HepG2 (cell line): ENCODE measurements around the gene SEBOX. TPM values are rescaled to one million over a fixed set of nuclear protein-coding genes. Genes with fewer than 3 reads are reported as not detected.

Experiments
- ATM ChIP-seq: fragments of 450-650 bp; IDR thresholded peaks from 2 replicates; pipeline ENCODE4 v1.7.1; 2017; ENCODE audit warnings: mild to moderate bottlenecking, borderline replicate concordance
- GLI4 ChIP-seq: sonication (generic); formaldehyde crosslinking; IDR thresholded peaks from 2 replicates; pipeline ENCODE4 v1.5.1; 2020; ENCODE audit warnings: missing genetic modification reagents, mild to moderate bottlenecking, moderate library complexity, borderline replicate concordance
- GTF2F1 ChIP-seq: fragments of 150-350 bp; IDR thresholded peaks from 2 replicates; pipeline ENCODE4 v1.6.1; 2014; ENCODE audit warnings: low read length
- MXD4 ChIP-seq: IDR thresholded peaks from 2 replicates; pipeline ENCODE4 v1.6.1; 2016; ENCODE audit warnings: mild to moderate bottlenecking, missing biosample characterization, missing genetic modification reagents
- MZF1 ChIP-seq: sonication (generic); formaldehyde crosslinking; IDR thresholded peaks from 2 replicates; pipeline ENCODE4 v1.8.1; 2023; ENCODE audit warnings: mild to moderate bottlenecking, missing genetic modification reagents, borderline replicate concordance
- RFXANK ChIP-seq: IDR thresholded peaks from 2 replicates; pipeline ENCODE4 v1.6.1; 2016
- RXRA ChIP-seq: sonication (generic); formaldehyde crosslinking; IDR thresholded peaks from 2 replicates; pipeline ENCODE4 v1.5.1; 2020; ENCODE audit warnings: missing genetic modification reagents
- SP5 ChIP-seq: IDR thresholded peaks from 2 replicates; pipeline ENCODE4 v1.6.1; 2016; ENCODE audit warnings: low read depth, borderline replicate concordance
- ZBTB1 ChIP-seq: sonication (generic); formaldehyde crosslinking; IDR thresholded peaks from 2 replicates; pipeline ENCODE4 v1.4.0; 2020; ENCODE audit warnings: missing genetic modification reagents, borderline replicate concordance
- ZEB1 ChIP-seq: IDR thresholded peaks from 2 replicates; pipeline ENCODE4 v1.6.1; 2012; ENCODE audit warnings: mild to moderate bottlenecking, low read depth, inconsistent platforms; ENCODE audit not compliant: insufficient replicate concordance
- ZNF335 ChIP-seq: sonication (generic); formaldehyde crosslinking; IDR thresholded peaks from 2 replicates; pipeline ENCODE4 v1.4.0; 2020; ENCODE audit warnings: missing genetic modification reagents
- ZNF431 ChIP-seq: sonication (generic); formaldehyde crosslinking; IDR thresholded peaks from 2 replicates; pipeline ENCODE4 v1.9.0; 2022; ENCODE audit warnings: missing genetic modification reagents, low read depth, mild to moderate bottlenecking, borderline replicate concordance
- ZNF678 ChIP-seq: sonication (generic); formaldehyde crosslinking; IDR thresholded peaks from 2 replicates; pipeline ENCODE4 v1.4.0; 2020; ENCODE audit warnings: mild to moderate bottlenecking, missing genetic modification reagents
- ZNF7 ChIP-seq: IDR thresholded peaks from 2 replicates; pipeline ENCODE4 v1.6.1; 2016; ENCODE audit warnings: missing biosample characterization, missing genetic modification reagents
- ZNF781 ChIP-seq: sonication (generic); formaldehyde crosslinking; IDR thresholded peaks from 2 replicates; pipeline ENCODE4 v1.5.1; 2020; ENCODE audit warnings: borderline replicate concordance, mild to moderate bottlenecking, missing genetic modification reagents; ENCODE audit errors: not compliant biosample characterization
- polyA plus RNA-seq, 8 experiments: library from polyadenylated mRNA; depleted of rRNA in 3 of 8; stranded (reverse) in 7 of 8; unstranded in 1 of 8; fragments of >200 nt; fragmentation: Illumina TruSeq in 4 of 8; extraction: Trizol in 4 of 8; gene quantifications; 2 replicates each; pipeline versions ENCODE4 v1.2.1 to v1.2.3, GENCODE V29; 2011 to 2016; ENCODE audit warnings: low read depth in 4 of 8, missing spikeins in 1 of 8, mixed read lengths in 1 of 8; ENCODE audit not compliant: insufficient read depth in 1 of 8
- total RNA-seq, 5 experiments: library from RNA; depleted of rRNA; stranded (reverse); fragments of >200 nt; fragmentation: Illumina TruSeq; extraction: Trizol; gene quantifications; 2 replicates each; pipeline ENCODE4 v1.2.3, GENCODE V29; 2016; ENCODE audit warnings: low read depth in 1 of 5
- TF ChIP-seq, protein P1 (sequence below): sonication (generic); formaldehyde crosslinking; IDR thresholded peaks from 2 replicates; pipeline ENCODE4 v1.4.0; 2020; ENCODE audit warnings: missing genetic modification reagents
- TF ChIP-seq, protein P2 (sequence below): sonication (generic); formaldehyde crosslinking; IDR thresholded peaks from 2 replicates; pipeline ENCODE4 v1.4.0; 2020; ENCODE audit warnings: mild to moderate bottlenecking, missing genetic modification reagents, borderline replicate concordance
- TF ChIP-seq, protein P3 (sequence below), 2 experiments: sonication (generic) in 1 of 2; formaldehyde crosslinking in 1 of 2; IDR thresholded peaks; 2 replicates each; pipeline versions ENCODE4 v1.4.0 to v1.6.1; 2016 to 2020; ENCODE audit warnings: borderline replicate concordance in 1 of 2, low read depth in 1 of 2, mild to moderate bottlenecking in 1 of 2, missing genetic modification reagents in 1 of 2

SEBOX gene
- total and polyA plus RNA-seq, 2 of the 13 experiments (the other 11 are each of a cell fraction or from before 2014, with no cell fraction given): not detected

GRCh38 chr17:28335201-28335958 lies 29.6 kb downstream of the SEBOX start, which contains the start of the genes IFT20 and TNFAIP1 (continued):
- TF ChIP-seq, protein P1, sequence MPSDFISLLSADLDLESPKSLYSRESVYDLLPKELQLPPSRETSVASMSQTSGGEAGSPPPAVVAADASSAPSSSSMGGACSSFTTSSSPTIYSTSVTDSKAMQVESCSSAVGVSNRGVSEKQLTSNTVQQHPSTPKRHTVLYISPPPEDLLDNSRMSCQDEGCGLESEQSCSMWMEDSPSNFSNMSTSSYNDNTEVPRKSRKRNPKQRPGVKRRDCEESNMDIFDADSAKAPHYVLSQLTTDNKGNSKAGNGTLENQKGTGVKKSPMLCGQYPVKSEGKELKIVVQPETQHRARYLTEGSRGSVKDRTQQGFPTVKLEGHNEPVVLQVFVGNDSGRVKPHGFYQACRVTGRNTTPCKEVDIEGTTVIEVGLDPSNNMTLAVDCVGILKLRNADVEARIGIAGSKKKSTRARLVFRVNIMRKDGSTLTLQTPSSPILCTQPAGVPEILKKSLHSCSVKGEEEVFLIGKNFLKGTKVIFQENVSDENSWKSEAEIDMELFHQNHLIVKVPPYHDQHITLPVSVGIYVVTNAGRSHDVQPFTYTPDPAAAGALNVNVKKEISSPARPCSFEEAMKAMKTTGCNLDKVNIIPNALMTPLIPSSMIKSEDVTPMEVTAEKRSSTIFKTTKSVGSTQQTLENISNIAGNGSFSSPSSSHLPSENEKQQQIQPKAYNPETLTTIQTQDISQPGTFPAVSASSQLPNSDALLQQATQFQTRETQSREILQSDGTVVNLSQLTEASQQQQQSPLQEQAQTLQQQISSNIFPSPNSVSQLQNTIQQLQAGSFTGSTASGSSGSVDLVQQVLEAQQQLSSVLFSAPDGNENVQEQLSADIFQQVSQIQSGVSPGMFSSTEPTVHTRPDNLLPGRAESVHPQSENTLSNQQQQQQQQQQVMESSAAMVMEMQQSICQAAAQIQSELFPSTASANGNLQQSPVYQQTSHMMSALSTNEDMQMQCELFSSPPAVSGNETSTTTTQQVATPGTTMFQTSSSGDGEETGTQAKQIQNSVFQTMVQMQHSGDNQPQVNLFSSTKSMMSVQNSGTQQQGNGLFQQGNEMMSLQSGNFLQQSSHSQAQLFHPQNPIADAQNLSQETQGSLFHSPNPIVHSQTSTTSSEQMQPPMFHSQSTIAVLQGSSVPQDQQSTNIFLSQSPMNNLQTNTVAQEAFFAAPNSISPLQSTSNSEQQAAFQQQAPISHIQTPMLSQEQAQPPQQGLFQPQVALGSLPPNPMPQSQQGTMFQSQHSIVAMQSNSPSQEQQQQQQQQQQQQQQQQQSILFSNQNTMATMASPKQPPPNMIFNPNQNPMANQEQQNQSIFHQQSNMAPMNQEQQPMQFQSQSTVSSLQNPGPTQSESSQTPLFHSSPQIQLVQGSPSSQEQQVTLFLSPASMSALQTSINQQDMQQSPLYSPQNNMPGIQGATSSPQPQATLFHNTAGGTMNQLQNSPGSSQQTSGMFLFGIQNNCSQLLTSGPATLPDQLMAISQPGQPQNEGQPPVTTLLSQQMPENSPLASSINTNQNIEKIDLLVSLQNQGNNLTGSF: peak; percentile 23; the same call in 1 of the 2 replicates
- TF ChIP-seq ZNF431 (CRISPR knock-in tag) (no peak), ZEB1 (no peak), ZNF7 (no peak), RXRA (no peak), ZNF781 (CRISPR knock-in tag) (no peak), ATM (no peak), ZNF678 (CRISPR knock-in tag) (no peak), GLI4 (CRISPR knock-in tag) (no peak), RFXANK (CRISPR knock-in tag) (no peak; the same call in 1 of the 2 replicates), ZBTB1 (CRISPR knock-in tag) (no peak), ZNF335 (CRISPR knock-in tag) (peak; percentile 61; the same call in 1 of the 2 replicates), MXD4 (no peak; the same call in 1 of the 2 replicates), MZF1 (CRISPR knock-in tag) (no peak), GTF2F1 (no peak), SP5 (CRISPR knock-in tag) (peak; percentile 35)
- TF ChIP-seq, protein P2, sequence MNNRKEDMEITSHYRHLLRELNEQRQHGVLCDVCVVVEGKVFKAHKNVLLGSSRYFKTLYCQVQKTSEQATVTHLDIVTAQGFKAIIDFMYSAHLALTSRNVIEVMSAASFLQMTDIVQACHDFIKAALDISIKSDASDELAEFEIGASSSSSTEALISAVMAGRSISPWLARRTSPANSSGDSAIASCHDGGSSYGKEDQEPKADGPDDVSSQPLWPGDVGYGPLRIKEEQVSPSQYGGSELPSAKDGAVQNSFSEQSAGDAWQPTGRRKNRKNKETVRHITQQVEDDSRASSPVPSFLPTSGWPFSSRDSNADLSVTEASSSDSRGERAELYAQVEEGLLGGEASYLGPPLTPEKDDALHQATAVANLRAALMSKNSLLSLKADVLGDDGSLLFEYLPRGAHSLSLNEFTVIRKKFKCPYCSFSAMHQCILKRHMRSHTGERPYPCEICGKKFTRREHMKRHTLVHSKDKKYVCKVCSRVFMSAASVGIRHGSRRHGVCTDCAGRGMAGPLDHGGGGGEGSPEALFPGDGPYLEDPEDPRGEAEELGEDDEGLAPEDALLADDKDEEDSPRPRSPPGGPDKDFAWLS (CRISPR knock-in tag): no peak
- TF ChIP-seq, protein P3, sequence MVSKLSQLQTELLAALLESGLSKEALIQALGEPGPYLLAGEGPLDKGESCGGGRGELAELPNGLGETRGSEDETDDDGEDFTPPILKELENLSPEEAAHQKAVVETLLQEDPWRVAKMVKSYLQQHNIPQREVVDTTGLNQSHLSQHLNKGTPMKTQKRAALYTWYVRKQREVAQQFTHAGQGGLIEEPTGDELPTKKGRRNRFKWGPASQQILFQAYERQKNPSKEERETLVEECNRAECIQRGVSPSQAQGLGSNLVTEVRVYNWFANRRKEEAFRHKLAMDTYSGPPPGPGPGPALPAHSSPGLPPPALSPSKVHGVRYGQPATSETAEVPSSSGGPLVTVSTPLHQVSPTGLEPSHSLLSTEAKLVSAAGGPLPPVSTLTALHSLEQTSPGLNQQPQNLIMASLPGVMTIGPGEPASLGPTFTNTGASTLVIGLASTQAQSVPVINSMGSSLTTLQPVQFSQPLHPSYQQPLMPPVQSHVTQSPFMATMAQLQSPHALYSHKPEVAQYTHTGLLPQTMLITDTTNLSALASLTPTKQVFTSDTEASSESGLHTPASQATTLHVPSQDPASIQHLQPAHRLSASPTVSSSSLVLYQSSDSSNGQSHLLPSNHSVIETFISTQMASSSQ (IDR thresholded peaks at IDR 0.05; ENCODE audit: low read depth): 0 out of 2 replicates have a peak, but pooled peaks have one; percentile 17
- TF ChIP-seq, protein P3 (CRISPR knock-in tag; IDR thresholded peaks at IDR 0.05; ENCODE audit: borderline replicate concordance): no peak; the same call in 1 of the 2 replicates
